Activated CD8-positive, alpha-beta T cell treated with anti-CD3 and anti-CD28 coated beads for 36 hours (primary cell): Measurements from ENCODE around the gene CIDEB. TPM values are rescaled to one million over a fixed set of nuclear protein-coding genes. Genes with fewer than 3 reads are reported as not detected.

ENCODE experiments used
- ATAC-seq: fragments of 200-7000 bp; cut with Tn5 transposase; one replicate; pipeline ENCODE4 v1.10.0; 2021; ENCODE audit warnings: mild to moderate bottlenecking, moderate library complexity
- CTCF ChIA-PET: fragments of 350-600 bp; sonication (Branson Sonifier 250); formaldehyde crosslinking; loops from one replicate; lab custom pipeline; 2021; ENCODE audit warnings: antibody characterized with exemption; lab: Charles Lee
- POLR2A ChIA-PET: fragments of 350-600 bp; sonication (Branson Sonifier 250); formaldehyde crosslinking; loops from one replicate; lab custom pipeline; 2021; ENCODE audit warnings: antibody characterized with exemption; lab: Charles Lee
- DNase-seq: peaks from one replicate; pipeline ENCODE4 v3.0.0-alpha.2; 2020
- H3K27ac Mint-ChIP-seq: one replicate; pipeline ENCODE4 v1.8.0; 2021; ENCODE audit warnings: mild to moderate bottlenecking, mixed read lengths
- H3K27me3 Mint-ChIP-seq: one replicate; pipeline ENCODE4 v1.8.0; 2021; ENCODE audit warnings: mixed read lengths
- H3K36me3 Mint-ChIP-seq: one replicate; pipeline ENCODE4 v1.8.0; 2021; ENCODE audit warnings: low read depth, mixed read lengths
- H3K4me1 Mint-ChIP-seq: one replicate; pipeline ENCODE4 v1.8.0; 2021; ENCODE audit warnings: low read depth, mixed read lengths
- H3K4me3 Mint-ChIP-seq: one replicate; pipeline ENCODE4 v1.8.0; 2021; ENCODE audit warnings: mild to moderate bottlenecking, moderate library complexity, mixed read lengths
- H3K9me3 Mint-ChIP-seq: one replicate; pipeline ENCODE4 v1.8.0; 2021; ENCODE audit warnings: mixed read lengths
- intact Hi-C: fragments of 100-400 bp; cut with micrococcal nuclease; formaldehyde crosslinking; loops from one replicate; pipeline ENCODE4 v1.10.0; 2022
- total RNA-seq, 2 experiments: library from RNA; stranded (reverse); gene quantifications; one replicate each; pipeline ENCODE4 v1.2.3, GENCODE V29; 2021
- TF ChIP-seq, protein P1 (sequence below): fragments of 200-600 bp; IDR thresholded peaks from one replicate; pipeline ENCODE4 v1.8.0; 2022; ENCODE audit warnings: antibody characterized with exemption, mild to moderate bottlenecking

The CIDEB gene
- total RNA-seq, 2 experiments from 2014 or later: 12.1 to 13.6 TPM

GRCh38 chr14:24315243-24315806 lies 7.5 kb upstream of the CIDEB start:
- no peak overlapping the region for H3K27ac Mint-ChIP-seq
- intact Hi-C loops: no loop called here

DNA sequence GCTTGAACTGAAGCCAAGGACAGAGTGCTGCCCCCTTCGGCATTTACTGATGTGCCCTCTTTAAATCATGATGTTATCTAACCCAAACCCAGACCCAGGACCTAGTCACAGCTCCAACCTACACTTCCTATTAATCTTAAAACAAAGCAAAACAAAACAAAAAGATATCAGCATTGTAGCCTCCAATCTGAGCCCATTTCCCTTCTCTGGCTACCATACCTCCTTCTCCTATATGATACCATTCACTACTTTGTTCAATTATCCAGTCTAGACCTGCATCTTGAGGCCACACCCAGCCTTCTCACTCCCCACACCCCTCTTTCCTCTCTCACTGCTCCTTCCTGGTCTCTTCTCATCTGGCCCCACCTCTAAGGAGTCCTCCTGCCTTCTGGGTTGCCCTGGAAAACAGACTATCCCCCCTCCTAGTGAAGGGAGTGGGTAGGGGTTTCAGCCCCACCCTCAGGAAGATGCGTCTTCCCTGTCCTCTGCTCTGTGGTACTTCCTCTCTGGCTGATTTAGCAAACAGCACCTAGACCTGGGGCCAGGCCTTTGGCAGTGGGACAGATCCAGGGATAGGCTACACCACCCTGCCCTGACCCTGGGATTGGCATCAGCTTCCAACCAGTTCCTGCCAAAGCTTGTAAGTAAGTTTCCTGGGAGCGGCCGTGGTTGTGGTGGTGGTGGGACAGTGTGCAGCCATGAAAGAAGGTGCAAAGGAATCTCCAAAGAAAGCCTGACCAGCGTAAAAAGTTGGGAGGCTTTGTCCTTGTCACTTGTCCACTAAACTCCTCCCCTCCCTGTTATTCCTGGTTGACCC lies 6.8 kb upstream of the CIDEB start:
- Mint-ChIP-seq H3K9me3 (no peaks in the 10 kb centered on the region), H3K27ac (peak overlapping the region; percentile 13), H3K4me3 (no peak overlapping the region), H3K27me3 (no peaks in the 10 kb centered on the region), H3K36me3 (peaks cover 9% of the 10 kb centered on the region), H3K4me1 (peaks cover 56% of the 10 kb centered on the region)
- intact Hi-C loops: no loop called here
- ChIA-PET POLR2A (interaction anchor here (0.7 to 2.2 kb wide), 3 partner anchors 10 to 127 kb away, joined by 3 to 9 read pairs (median 4); partner anchors contain the start of gene TINF2), CTCF (interaction anchor here (0.8 to 28.2 kb wide), 6 partner anchors 15 to 122 kb away, joined by 3 to 873 read pairs (median 19); partner anchors contain the start of genes ADCY4, DHRS1, GMPR2 and KHNYN)
- TF ChIP-seq, protein P1, sequence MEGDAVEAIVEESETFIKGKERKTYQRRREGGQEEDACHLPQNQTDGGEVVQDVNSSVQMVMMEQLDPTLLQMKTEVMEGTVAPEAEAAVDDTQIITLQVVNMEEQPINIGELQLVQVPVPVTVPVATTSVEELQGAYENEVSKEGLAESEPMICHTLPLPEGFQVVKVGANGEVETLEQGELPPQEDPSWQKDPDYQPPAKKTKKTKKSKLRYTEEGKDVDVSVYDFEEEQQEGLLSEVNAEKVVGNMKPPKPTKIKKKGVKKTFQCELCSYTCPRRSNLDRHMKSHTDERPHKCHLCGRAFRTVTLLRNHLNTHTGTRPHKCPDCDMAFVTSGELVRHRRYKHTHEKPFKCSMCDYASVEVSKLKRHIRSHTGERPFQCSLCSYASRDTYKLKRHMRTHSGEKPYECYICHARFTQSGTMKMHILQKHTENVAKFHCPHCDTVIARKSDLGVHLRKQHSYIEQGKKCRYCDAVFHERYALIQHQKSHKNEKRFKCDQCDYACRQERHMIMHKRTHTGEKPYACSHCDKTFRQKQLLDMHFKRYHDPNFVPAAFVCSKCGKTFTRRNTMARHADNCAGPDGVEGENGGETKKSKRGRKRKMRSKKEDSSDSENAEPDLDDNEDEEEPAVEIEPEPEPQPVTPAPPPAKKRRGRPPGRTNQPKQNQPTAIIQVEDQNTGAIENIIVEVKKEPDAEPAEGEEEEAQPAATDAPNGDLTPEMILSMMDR: no peak
- DNase-seq: no peak
- no peak for ATAC-seq

More at GRCh38 chr14:24315243-24315806, 7.5 kb upstream of the CIDEB start:
- H3K9me3 Mint-ChIP-seq: no peaks in the 10 kb centered on the region
- no peak for DNase-seq
- ATAC-seq: no peak
- TF ChIP-seq, protein P1: no peak
- H3K36me3 Mint-ChIP-seq: peaks cover 9% of the 10 kb centered on the region
- no peaks in the 10 kb centered on the region for H3K27me3 Mint-ChIP-seq
- no peak overlapping the region for H3K4me3 Mint-ChIP-seq
- ChIA-PET POLR2A (interaction anchor here (1.9 kb wide), 1 partner anchor 115 kb away, joined by 4 read pairs; the partner anchor contains the start of genes CBLN3 and KHNYN), CTCF (interaction anchor here (1.9 to 10.9 kb wide), 3 partner anchors 7 to 18 kb away, joined by 7 to 138 read pairs (median 88); partner anchors contain the start of genes ADCY4 and CIDEB)
- peaks cover 51% of the 10 kb centered on the region for H3K4me1 Mint-ChIP-seq

GRCh38 chr14:24313913-24314312 lies 6.1 kb upstream of the CIDEB start:
- POLR2A ChIA-PET: interaction anchor here (0.7 to 2.2 kb wide), 3 partner anchors 11 to 127 kb away, joined by 3 to 9 read pairs (median 4); partner anchors contain the start of gene TINF2
- Mint-ChIP-seq H3K4me1 (peaks cover 60% of the 10 kb centered on the region), H3K27me3 (no peaks in the 10 kb centered on the region), H3K36me3 (peaks cover 16% of the 10 kb centered on the region), H3K9me3 (no peaks in the 10 kb centered on the region), H3K27ac (peak overlapping the region; percentile 13), H3K4me3 (no peak overlapping the region)
- CTCF ChIA-PET: interaction anchor here (0.8 to 28.2 kb wide), 6 partner anchors 14 to 122 kb away, joined by 3 to 873 read pairs (median 19); partner anchors contain the start of genes ADCY4, DHRS1, GMPR2 and KHNYN
- TF ChIP-seq, protein P1: no peak
- intact Hi-C loops: no loop called here
- DNase-seq: no peak
- ATAC-seq: no peak

GRCh38 chr14:24312736-24313507 lies 5.1 kb upstream of the CIDEB start:
- TF ChIP-seq, protein P1: no peak
- intact Hi-C loops: no loop called here
- Mint-ChIP-seq H3K27ac (peak overlapping the region; percentile 63), H3K9me3 (no peaks in the 10 kb centered on the region), H3K4me3 (peak overlapping the region; percentile 58), H3K4me1 (peaks cover 67% of the 10 kb centered on the region), H3K27me3 (no peaks in the 10 kb centered on the region), H3K36me3 (peaks cover 22% of the 10 kb centered on the region)
- POLR2A ChIA-PET: interaction anchor here (1.9 to 5.3 kb wide), 3 partner anchors 12 to 70 kb away, joined by 4 to 54 read pairs (median 9); partner anchors contain the start of genes DHRS1, NOP9 and TINF2
- CTCF ChIA-PET: interaction anchor here (1.2 to 28.2 kb wide), 5 partner anchors 13 to 118 kb away, joined by 3 to 873 read pairs (median 34); partner anchors contain the start of genes ADCY4, DHRS1, GMPR2 and KHNYN
- DNase-seq: peak; percentile 48
- ATAC-seq: no peak
